GM06990 (cell line): ENCODE results near the gene ERC1.
A peak's percentile ranks its signal among the peaks of the same experiment; 100 is the strongest.

ENCODE experiments used
- DNase-seq: peaks from one replicate; pipeline ENCODE4 v3.0.0-alpha.2; 2011; ENCODE audit not compliant: insufficient read length; ENCODE audit errors: extremely low read depth
- H3K27me3 ChIP-seq: replicated peaks from 2 replicates; pipeline ENCODE4 v1.6.0; 2011; ENCODE audit warnings: low read length; ENCODE audit not compliant: control insufficient read depth, insufficient read depth
- H3K36me3 ChIP-seq: 2 replicates; pipeline ENCODE4 v1.5.1; 2011; ENCODE audit warnings: low read length; ENCODE audit not compliant: control insufficient read depth, insufficient read depth
- H3K4me3 ChIP-seq: replicated peaks from 2 replicates; pipeline ENCODE4 v1.5.1; 2011; ENCODE audit warnings: low read depth, mild to moderate bottlenecking, control low read depth, low read length
- CTCF ChIP-seq: IDR thresholded peaks from 2 replicates; pipeline ENCODE4 v1.5.1; 2011; ENCODE audit warnings: low read length, control low read depth, mild to moderate bottlenecking, inconsistent platforms; ENCODE audit not compliant: insufficient read depth, poor library complexity, severe bottlenecking

Gene ERC1

DNA sequence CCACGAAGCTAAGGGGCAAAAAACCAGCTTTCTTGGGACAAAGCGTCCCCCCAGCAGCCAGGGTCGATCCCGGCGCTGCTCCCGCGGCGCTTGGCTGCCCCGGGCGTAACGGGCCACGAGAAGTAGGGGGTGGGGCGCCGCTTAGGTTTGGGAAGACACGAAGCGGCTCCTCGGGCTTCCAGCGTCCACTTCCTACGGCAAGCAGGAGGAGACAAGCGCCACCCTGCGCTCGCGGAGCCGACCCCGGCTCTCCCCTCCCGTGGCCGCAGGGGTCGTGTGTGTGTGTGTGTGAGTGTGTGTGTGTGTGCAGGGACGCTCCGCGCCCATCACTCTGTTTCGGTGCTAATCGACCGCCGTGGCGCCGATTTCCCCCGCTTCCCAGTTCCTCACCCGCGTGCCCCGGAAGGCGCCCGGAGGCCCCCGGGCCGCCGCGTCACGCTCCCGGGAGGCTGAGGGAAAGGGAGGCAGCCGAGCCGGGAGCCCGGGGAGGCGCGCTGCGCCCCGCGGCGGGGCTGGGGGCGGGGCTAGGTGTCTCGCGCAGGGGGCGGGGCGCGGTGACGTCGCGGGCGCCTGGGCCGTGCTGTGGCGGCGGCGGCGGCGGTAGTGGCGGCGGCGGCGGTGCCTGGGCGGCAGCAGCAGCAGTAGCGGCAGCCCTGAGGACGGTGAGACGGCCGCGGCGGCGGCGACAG, at the start of gene ERC1:
Gene ERC1, plus strand, starts transcription at position 563 of the 689 bp plus-strand sequence. CDS start 36,681 bp downstream, outside the sequence.
- Histone ChIP-seq H3K36me3 (no peaks in the 10 kb centered on the region), H3K4me3 (peak within 1 kb of the TSS; percentile 77), H3K27me3 (no peaks in the 10 kb centered on the region; the same call in 1 of the 2 replicates)
- DNase-seq = peak; percentile 80
- no peak for TF ChIP-seq CTCF

- Histone ChIP-seq H3K27me3 (no peaks in the 10 kb centered on the region), H3K4me3 (no peak overlapping the region), H3K36me3 (peaks cover 1% of the 10 kb centered on the region)
- no peak for TF ChIP-seq CTCF
- DNase-seq = no peak
Measured at GRCh38 chr12:943051-943450, 48.0 kb upstream of the ERC1 start.

- no peak for TF ChIP-seq CTCF
- H3K36me3 ChIP-seq = peaks cover 1% of the 10 kb centered on the region
- H3K4me3 ChIP-seq = no peak overlapping the region
- DNase-seq = no peak
- H3K27me3 ChIP-seq = no peaks in the 10 kb centered on the region
Measured at GRCh38 chr12:944211-944610, 46.8 kb upstream of the ERC1 start.

- no peak for DNase-seq
- Histone ChIP-seq H3K27me3 (no peaks in the 10 kb centered on the region), H3K4me3 (no peak overlapping the region), H3K36me3 (peaks cover 1% of the 10 kb centered on the region)
- TF ChIP-seq CTCF = no peak
Measured at GRCh38 chr12:946212-946611, 44.8 kb upstream of the ERC1 start.

- TF ChIP-seq CTCF = no peak
- H3K4me3 ChIP-seq = no peak overlapping the region
- peaks cover 1% of the 10 kb centered on the region for H3K36me3 ChIP-seq
- DNase-seq = no peak
- no peaks in the 10 kb centered on the region for H3K27me3 ChIP-seq
Measured at GRCh38 chr12:946631-947030, 44.4 kb upstream of the ERC1 start.
